Stimulated activated CD8-positive, alpha-beta memory T cell treated with anti-CD3 and anti-CD28 coated beads, Interleukin-4, amount 100 ng/mL, for 24 hours (primary cell): ENCODE measurements around the gene CTBP2.
"Not testable (repeated sequence)": the region's sequence is repeated elsewhere in the genome, so short reads cannot be mapped to it uniquely, and the experiment has no call there.

Source experiments
- DNase-seq: peaks from one replicate; pipeline ENCODE4 v3.0.0-alpha.2; 2020; ENCODE audit warnings: low read depth

Gene CTBP2

DNA sequence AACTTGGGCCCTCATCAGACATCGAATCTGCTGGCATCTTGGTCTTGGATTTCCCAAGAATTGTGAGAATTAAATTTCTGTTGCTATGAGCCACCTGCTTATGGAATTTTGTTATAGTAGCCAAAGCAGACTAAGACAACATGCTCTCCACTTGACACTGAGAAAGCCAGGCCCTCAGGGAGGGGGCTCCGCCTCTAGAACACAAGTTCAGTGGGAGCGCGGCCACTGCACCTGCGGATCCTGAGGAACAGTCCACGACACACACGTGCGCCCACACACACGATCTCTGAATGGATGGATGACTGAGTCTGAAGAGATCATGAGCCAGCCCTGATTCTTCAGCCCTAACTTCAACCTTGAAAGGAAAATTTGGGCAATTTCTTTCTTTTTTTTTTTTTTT, 73.7 kb downstream of the CTBP2 start:
- no peak for DNase-seq

DNA sequence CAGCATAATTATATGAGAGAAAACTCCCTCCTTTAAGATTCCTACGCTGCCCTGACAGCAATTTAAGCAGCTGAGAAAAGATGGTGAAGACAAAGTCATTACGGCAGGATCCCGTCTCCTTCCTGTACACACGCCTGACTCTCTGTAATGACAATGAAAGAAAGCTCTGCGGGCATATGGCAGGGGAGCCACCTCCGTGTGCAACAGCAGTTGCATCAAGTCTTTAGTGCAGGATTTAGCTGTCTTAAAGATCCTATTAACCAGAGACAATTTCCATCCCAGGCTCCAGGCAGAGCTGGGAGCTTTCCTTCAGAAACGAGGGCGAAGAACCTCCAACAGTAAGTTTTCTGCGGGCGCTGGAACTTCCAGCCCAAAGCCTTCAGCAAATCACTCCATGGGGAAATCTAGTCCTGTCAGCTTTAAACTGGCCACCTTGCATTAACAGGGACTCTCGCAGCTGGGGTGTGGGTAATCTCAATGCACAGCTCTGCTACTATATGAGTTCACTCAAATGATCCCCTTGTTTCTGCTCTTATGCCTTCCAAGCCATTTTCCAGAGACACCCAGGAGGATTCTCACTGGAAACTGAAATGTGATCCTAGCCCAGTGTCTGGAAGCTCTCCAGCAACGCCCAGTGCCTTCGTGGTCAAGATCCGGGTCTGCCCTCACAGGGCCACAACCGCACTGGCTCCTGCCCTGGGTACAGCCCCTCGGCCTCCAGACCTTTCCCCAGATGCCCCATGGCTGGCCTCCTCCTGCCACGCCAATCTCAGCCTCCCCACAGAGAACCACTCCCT, 74.9 kb downstream of the CTBP2 start:
- no peak for DNase-seq

DNA sequence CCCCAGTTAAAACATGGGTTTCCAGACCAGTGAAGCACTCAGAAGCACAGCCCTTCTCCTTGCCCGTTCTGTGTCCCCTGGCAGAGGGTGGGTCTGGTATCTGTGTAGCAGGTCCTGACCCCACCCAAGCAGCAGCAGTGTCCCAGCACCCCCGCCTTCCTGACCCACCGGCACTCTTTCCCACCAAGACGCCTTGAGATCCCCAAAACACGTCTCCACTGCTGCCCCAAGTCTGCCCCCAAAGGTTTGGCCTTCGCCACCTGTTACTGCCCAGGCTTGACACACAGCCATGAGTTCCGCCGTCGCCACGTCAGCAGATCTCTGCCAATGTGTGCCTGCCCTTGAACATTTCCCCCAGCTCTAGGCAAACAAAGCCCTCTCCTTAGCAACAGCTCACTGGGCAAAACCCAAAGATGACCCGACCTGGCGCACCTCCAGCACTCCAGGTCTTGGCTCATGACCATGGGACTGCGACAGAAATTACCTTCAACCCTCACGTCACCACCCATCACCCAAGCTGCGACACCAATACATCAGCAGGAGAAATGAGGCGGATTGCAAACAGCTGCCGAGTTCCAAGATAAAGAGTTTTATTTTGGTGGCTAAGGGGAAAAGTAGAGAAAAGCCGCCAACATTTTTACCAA, 75.6 kb downstream of the CTBP2 start:
- no peak for DNase-seq

DNA sequence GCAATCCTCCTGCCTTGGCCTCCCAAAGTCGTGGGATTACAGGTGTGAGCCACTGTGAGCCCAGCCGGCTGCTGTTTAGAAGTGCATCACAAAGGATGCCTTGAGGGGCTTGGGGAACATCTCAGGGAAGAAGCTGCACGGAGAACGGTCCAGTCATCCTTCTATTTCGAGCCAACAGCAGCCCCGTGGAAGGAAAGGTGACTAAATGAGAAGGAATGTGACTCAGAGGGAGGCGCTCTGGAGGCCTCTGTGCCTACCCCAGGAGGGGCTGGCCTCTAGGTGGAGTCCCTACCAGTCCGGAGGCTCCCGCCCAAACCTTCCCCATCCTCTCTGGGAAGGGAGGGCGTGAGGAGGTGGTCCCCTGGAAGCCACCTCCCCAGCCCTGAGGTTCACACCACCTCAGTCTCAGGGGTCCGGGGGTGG, 76.2 kb downstream of the CTBP2 start:
- no peak for DNase-seq

DNA sequence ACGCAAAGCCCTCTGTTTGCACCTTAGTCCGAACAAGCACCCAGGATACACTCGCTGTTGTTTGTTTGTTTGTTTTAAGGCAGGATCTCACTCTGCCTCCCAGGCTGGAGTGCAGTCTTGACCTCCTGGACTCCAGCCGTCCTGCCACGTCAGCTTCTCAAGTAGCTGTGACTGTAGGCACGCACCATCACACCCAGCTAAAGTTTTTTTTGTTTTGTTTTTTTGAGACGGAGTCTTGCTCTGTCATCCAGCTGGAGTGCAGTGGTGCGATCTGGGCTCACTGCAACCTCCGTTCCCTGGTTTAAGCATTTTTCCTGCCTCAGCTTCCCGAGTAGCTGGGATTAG, 76.8 kb downstream of the CTBP2 start:
- no peak for DNase-seq

DNA sequence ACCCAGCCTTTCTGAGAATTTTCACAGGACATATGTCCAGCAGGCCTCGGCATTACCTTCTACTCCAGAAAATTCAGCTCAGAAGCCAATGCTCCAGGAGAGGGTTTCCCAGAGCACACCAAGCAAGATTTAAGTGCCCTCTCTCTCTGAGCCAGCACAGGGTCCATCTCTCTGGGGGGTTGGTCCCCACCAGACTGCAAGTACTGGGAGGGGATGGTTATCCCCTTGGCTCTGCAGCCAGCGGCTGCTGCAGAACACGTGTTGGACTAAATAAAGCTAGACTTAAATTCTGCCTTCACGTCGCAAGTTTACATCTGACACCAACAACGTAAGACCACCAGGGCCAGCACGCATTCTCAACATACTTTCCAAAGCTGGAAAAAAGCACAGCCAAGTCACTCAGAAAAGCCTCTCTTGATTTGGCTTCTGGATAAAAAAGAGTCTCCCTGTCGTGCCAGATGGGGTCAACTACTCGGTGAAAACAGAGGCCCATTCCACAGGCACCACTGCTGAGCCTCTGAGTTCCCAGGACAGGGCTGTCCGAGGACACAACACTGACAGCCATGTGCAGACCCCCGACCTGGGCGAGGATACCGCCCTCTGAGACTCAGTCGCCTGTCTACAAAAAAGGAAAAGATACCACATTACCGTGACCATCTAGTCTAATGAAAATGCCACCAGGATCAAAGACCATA, 77.3 kb downstream of the CTBP2 start:
- no peak for DNase-seq

DNA sequence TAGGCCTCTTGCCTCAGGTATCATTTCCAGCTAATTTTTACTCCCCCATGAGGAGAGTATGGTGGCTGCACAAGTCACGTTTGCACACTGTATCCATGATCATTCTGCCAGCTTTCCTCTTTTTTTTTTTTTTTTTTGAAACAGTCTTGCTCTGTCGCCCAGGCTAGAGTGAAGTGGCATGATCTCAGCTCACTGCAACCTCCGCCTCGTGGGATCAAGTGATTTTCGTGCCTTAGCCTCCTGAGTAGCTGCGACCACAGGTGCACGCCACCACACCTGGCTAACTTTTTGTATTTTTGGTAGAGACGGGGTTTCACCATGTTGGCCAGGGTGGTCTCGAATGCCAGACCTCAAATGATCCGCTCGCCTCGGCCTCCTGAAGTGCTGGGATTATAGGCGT, 77.9 kb downstream of the CTBP2 start:
- DNase-seq, result not testable (repeated sequence)

DNA sequence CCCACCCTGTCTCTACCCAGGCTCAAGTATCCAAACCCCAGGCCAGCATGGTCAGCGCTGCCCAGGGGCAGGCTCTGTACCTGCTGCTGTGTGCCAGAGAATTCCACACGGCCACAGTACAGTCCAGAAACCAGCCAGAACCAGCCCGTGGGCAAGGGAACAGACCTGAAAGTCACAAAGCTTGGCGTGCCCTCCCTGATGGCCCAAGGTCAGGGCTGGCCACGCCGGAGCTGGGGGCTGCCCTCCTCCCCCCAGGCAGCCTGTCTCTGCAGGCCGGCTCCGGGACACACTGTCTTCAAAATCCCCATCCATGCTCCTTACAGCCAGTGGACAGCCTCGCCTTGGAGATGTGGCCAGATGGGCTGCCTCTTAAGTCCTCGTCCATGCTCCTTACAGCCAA, 78.4 kb downstream of the CTBP2 start:
- no peak for DNase-seq

DNA sequence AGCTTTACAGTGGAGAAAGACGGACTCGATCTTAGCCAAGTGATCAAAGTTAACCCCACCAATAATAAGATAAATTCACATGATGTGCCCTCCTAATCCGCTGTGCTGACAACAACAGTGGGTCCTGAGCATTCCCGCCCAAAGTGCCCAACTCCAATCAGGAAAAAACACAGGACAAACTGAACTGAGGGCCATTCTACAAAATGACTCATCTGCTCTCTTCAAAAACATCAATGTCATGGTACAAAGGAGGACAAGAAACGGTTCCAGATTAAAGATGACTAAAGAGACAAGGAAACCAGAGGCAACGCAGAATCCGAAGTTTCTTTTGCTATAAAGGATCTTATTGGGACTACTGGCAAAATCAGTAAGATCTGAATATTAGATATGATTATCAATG, 79.4 kb downstream of the CTBP2 start:
- DNase-seq, result no peak

DNA sequence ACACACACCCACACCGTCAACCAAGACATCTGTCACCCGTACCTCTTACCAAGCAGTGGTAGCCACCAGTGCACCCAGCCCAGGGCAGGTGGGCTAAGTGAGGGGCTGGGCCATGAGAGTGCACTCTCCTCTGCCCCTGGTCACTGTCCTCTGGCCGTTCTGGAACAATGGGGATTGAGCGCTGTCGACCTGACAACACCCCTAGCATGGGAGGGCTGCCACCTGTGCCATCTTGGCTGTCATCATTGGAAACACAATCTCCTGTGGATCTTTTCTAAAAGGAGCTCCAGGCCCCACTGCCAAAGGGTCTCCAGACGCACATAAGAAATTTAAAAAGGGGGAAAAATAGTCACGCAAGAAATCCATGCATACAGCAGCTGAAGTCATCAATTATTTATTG, 80.1 kb downstream of the CTBP2 start:
- no peak for DNase-seq

DNA sequence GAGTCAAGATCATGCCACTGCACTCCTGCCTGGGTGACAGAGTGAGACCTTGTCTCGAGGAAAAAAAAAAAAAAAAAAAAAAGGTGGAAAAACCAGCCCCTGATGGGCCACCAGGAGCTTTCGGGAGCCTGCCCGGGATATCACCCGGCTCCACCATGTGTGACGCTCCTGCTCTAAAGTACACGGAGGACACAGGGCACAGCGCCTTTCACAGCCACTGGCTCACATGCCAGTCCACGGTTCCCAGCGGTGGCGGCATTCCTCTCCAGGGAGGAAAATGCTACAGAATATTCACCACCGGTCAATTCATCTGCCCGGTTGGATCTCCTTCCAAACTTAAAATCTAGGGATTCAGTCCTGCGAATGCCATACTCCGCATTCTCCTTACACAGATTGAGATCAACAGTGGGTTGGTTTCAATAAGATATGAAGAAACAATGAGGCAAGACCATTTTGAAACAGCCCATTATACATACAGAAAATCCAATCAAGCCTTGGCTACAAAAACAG, 81.2 kb downstream of the CTBP2 start:
- DNase-seq, result no peak

DNA sequence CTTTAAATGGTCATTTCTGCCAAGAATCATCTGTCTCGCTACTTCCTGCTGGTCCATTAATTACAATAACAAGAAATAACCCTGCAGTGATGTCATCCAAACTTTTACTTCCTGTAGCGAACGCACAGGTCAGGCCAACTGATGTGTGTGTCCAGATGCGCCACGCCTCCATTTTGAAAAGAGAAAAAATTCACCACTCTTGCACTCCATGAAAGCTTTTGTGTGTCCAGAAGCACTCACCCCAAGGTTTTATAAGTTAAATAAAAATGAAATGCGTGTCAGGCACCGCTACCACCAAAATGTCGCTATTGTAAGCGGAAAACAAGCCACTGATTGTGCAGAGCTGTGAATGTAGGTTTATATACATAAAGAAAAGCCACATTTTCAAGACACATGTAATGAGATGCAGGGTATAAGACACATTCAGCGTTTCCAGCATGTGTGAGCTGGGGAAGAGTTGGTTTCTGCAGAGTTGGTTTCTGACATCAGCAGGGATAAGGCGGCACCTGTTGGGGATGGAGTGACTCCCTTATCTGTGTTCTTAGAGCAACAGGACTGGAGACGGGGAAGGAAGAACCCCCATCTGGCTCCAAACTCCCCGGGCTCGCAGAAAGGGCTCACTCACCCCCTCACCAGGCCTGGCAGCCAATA, 83.3 kb downstream of the CTBP2 start:
- no peak for DNase-seq

DNA sequence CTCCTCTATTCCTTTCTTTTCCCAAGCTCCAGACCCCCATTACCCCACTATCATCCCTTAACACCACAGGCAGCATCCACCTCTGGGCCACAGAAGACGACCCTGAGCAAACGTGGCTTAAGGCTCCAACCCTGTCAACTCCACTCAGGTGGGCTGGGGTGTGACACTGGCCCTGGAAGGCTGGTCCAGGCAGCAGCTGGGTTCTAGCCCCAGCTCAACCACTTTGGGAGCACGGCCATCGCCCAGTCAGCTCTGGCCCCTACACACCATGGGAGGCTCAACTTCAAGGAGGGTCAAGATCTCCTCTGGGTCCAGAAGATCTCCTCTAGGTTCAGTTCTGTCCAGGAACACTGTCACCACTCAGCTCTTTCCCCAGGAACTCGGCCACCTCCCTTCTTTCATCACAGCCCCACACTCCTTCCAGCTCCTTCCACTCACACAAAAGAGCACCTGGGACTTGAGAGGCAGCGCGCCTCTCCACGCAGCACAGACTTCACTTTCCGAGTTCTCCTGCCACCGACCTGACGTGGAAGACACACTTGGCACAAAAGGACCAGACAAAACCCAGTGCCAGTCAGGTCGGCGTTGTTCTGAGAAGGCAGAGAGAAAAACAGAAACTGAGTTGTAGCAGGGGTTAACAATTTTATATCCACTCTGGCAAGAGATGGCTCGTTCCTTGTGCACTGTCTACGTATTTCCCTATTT, 84.1 kb downstream of the CTBP2 start:
- DNase-seq, result no peak

DNA sequence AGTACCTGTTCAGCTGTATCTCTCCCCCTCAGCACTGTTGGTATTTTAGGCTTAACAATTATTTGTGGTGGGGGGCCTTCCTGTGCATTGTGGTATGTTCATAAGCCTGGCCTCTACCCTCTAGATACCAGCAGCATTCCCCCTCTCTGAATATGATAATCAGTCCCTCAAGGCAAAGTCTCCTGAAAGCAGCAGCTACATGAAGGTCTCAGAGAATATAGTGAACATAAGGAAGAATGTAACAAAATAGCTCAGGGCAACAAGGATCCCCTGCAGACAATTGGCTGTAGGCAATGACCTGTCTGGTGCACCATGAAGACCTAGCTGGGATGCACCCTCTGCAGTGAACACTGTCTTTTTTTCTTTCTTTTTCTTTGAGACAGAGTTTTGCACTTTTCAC, 86.4 kb downstream of the CTBP2 start:
- no peak for DNase-seq

DNA sequence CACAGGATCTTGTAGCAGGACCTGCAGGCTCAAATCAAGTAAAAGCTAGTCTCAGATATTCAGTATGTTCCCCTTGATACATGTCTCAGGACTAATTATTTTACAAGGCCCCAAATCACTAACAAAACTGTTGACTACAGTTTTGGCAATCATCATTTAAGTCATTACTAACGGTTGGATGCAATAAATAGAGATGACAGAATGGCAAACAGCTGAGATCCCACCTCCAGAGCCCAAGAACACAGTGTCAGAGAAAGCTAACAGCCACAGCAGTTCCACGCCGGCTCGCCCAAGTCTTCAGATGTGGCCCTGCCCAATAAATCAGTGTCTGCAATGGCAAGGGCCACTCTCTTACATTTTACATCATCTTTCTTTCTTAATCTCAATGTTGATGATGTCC, 87.6 kb downstream of the CTBP2 start:
- DNase-seq, result no peak

DNA sequence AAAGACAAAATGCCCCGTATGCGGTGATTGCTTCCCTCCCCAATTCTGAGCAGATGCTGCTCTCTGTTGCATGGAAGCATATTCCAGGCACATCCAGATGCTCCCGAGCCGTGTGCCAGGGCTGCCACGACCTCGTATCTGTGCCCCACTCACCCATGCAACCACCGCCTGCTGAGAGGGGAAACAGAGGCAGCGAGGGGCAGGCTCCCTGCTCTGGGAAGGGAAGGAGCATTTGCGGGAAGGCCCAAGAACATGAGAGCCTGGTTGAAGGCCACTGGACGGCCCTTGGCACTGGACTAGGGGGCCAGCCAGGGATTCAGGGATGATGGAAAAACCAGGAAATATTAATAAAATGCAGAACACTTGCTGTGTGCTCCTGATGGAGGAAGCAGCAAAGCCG, 89.4 kb downstream of the CTBP2 start:
- no peak for DNase-seq

DNA sequence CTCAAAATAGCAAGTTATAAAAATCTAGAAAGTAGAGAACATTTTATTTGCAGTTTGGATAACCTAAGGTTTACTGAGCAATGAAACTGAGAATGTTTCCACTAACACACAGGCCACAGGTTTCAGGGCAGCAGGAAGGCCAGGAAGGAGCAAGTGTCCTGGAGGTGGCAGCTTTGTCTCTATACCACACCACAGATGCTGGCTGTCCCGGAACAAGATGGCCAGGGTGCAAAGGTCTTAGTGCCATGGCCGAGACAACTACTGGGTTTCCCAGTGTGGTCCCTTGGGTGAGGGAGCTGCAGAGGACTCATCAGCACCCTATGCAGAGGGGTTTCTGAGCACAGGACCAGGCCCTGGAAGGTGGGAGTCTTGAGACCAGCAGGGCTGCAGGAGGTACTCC, 92.0 kb downstream of the CTBP2 start:
- DNase-seq, result no peak

DNA sequence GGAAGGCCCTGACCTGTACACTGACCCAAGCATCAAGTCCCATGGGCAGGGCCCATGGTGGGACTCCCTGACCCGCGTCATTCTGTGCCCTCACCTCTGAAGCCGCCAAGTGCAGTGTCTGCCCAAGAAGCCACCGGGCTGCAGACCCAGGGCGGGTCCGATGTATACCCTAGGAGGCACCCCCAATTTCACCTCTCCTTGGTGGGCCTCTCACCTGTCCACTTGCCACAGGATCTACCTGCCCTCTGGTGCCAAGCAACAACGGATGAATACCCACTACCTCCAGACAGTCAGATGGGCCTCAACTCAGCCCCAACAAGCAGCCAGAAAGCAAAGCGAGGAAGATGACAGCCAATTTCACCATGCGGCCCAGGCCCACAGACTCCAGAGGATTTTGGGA, 92.6 kb downstream of the CTBP2 start:
- DNase-seq, result no peak

DNA sequence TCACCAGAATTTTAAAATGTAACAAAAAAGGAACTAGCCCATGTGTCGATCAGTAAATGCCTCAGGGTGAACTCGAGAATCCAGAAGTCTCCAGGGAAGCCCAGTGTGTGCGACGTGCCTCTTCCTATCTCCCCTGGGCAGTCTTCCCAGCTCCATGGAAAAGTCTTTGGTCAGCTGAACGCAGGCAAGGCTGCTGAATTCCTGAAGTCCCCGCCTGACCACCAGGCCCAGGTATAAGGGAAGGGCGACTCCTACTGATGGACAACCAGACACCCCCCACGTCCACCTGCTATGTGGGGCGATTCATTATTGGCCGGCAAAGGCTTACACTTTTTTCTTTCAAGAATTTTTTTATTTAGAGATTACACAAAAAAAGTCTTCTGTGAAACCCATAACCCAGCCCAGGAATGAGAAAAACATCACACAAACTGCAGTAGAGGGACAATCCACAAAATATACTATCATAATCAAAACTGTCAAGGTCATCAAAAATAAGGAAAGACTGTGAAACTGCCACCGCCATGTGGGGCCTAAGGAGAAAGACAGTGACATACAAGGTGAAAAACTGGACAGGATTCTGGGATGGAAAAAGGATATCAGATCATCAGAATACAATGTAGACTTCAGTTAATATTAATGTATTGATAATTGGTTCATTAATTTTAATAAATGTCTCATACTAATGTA, 93.5 kb downstream of the CTBP2 start:
- DNase-seq, result no peak

DNA sequence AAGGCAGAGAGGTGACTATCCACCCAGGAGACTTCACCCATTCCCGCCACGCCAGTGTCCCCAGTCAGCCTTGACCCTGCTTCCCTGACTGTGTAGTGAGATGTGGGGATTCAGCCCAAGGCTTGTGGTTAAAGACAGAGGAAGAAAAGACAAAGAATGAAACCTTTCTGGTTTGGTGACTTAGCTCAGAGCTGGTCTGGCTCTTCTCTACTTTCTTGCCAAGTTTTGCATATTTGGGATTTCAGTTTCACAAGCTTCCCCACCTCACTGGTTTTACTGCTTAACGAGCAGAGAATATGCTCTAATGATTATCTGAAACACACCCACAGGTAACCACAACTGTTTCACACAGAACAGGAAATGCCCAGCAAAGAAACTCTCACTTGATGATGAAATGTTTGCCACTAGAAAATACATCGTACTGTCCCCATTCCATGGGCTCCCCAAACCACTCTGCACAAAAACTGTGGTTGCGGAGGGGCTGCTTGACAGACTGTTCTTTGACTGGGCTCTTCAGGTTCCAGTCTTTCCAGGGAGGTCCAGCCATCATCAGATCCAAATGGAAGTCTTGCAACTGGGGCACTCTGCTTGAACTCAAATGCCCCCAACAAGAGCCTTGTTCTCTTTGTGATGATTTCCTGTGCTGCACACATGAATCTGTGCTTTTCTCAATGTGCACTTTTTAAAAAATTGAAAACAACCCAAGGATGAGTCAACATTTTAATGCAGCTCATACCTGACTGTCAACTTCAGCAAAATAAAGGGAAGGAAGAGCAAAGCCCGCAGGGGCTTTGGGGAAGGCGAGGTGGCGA, 95.5 kb downstream of the CTBP2 start:
- no peak for DNase-seq
